IPS-NIHi7 (cell line): ENCODE results near the gene PLXDC2.

ENCODE experiments used
- DNase-seq: peaks from one replicate; pipeline ENCODE4 v3.0.0; 2012; ENCODE audit warnings: mixed read lengths; ENCODE audit errors: extremely low spot score

The PLXDC2 gene

GRCh38 chr10:19911886-19912285 lies 95.7 kb downstream of the PLXDC2 start:
- no peak for DNase-seq

- no peak for DNase-seq
Observed at GRCh38 chr10:19913987-19914386, 97.8 kb downstream of the PLXDC2 start.

DNA sequence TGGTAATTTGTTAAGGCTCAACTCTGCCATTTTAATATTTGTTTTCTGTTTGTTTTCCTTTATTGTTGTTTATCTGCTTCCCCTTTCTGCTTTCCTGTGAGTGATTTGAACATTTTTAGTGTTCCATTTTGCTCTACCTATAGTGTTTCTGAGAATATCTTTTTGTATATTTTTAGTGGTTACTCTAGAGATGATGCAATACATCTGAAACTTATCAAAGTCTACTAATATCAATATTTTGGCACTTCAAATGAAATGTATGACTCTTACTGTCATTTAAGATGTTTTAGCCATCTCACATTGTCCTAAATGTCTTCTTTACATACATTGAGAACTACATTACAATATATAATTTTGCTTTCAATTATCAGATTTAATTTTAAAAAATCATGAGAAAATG lies 98.9 kb downstream of the PLXDC2 start:
- DNase-seq: no peak

GRCh38 chr10:19915816-19916215 lies 99.6 kb downstream of the PLXDC2 start:
- DNase-seq: no peak

GRCh38 chr10:19917751-19918478 lies 101.7 kb downstream of the PLXDC2 start:
- no peak for DNase-seq

DNA sequence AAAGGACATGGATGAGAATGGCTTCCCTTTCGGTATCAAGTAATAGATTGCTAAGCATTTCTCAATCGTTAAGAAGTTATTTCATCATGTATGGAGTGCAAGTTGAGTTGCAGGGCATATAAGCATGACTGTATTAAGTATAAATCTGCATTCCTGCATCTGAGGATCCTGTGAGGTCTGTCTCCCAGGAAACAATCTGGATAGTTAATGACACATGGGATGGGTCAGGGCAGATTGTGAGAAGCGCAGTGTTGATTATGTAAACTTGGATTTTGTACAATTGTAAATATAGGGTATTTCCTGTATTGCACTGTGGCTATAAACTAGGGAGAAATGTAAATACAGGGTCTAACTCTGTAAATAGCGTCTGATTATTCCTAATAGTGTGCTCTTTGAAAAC lies 102.6 kb downstream of the PLXDC2 start:
- no peak for DNase-seq

DNA sequence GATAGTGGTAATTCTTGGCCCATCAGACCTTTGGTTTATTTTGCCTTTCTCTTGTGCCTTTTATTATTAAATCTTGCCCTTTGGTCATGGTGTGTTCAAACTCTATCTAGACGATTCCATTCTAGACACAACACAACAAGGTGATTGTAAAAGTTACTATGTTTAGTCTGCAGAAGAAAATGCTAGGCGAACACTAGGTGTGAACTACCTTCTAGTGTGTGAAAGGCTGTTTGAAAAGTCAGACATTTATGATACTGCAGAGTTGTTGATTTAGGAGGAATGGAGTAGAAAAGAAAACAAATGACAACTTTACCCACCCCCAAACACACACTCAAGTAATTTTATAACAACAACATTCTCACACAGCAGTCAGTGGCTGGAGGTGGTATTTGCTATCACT lies 103.4 kb downstream of the PLXDC2 start:
- DNase-seq: no peak

- DNase-seq: no peak
Observed at GRCh38 chr10:19920075-19920726, 104.0 kb downstream of the PLXDC2 start.

DNA sequence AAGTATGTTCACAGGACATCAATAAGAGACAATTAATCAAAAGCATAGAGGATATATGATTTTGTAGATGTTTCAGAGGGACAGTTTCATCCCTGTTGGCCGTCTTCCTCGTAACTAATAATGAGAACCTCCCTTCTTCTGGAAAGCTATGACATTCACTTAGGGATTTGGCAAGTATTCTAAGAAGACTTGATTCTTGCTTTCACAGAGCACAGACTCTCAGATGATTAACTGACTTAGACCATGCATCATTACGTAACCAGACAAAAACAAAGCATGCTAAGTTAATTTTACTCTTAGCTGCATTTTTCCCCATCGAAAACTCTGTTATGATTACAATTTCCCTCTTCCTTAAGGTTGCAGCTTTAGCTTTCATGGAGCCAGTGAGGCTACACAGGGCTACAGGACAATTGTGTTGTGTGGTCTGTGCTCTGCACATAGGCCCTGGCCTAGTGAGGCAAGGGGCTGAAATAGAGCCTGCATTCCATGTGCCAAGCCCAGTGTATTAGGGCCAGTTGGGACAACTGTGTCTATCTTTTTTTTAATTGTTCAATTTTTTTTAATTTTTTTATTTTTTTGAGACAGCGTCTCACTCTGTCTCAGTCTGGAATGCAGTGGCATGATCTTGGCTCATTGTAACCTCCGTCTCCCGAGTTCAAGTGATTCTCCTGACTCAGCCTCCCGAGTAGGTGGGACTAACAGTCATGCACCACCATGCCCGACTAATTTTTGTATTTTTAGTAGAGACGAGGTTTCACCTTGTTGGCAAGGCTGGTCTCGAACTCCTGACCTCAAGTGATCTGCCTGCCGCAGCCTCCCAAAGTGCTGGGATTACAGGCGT lies 105.3 kb downstream of the PLXDC2 start:
- DNase-seq: no peak

DNA sequence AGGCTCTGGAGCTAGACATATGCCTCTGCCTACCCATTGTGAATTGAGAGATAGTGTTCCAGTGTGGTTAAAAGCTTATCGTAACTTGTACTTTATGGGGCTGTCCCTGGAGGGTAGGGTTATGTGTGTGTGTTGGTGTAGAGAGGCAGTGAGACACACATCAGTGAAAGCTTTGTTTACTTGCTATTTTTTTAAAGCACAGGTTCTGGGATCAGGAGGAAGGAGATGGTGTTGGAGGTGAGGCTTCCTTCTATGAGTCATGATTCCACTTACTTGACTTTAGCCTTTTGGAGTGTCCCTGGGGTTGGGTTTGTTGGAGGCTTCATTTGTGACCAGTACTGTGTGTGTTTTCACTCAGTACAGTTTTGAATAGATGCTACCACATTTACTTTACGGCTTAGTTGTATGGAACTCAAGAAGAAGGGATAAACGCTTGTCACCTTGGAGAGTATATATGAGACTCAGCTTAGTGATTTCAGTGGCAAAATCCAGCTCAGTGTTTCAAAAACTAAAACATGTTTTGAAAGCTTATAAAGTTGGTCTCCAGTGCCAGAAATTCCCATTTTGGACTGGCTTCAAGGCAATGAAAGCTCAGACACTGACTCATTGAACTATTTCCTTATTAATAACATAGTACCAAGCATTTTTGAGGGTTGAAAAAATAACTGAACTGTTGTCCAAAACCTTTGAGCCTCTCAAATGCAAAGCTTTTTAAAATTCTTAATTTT lies 106.2 kb downstream of the PLXDC2 start:
- DNase-seq: no peak

DNA sequence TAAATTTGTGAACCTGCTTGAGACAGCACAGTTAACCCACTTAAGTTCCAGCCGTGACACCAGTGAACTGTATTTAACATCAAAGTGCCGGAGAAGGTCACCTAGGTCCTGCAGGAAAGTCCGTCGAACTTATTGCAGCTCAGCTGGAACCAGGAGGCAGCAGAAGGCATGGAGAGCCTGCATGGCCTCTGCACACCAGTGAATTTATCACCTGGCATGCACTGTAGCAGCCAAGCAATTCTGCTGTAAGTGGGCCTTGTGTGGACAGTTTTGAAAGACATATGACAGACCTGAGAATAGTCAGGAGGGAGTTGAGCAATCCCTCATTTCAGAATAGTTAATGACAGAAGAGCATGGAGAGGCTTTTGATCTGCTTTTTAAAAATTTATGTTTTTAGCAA lies 108.8 kb downstream of the PLXDC2 start:
- DNase-seq: no peak

- no peak for DNase-seq
Observed at GRCh38 chr10:19928936-19929335, 112.7 kb downstream of the PLXDC2 start.

DNA sequence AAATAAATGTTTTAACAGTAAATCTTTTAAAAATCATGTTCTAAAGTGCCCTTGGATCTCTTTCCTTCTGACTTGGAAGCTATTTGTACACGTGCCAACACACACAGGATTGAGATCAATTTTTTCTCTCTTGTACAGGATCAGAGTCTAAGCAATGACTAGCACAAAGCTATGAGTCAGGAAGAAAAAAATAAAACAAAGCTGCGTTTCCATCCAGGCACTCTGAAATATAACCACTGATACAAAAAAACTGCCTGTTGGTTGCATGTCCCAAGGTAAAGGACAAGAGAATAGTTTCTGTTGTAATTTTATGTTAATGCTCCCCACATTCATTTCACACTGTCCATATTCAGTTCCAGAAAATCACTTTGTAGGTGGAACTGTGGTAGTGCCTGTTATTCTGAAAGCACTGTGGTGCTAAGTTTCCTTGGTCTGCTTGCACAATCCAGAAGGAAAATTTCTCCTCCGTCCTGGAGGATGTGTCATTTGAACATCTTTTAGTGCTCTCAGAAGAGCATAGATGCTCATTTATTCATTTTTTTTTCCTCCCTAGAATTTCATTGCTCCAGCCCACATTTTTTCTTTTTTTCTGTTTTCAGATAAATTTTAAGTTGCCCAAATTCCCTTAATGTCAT lies 113.4 kb downstream of the PLXDC2 start:
- no peak for DNase-seq

- no peak for DNase-seq
Observed at GRCh38 chr10:19930936-19931893, 115.0 kb downstream of the PLXDC2 start.

GRCh38 chr10:19931894-19932590 lies 115.8 kb downstream of the PLXDC2 start:
- no peak for DNase-seq

- DNase-seq: no peak
Observed at GRCh38 chr10:19932806-19933371, 116.7 kb downstream of the PLXDC2 start.

- DNase-seq: no peak
Observed at GRCh38 chr10:19933772-19934171, 117.5 kb downstream of the PLXDC2 start.

GRCh38 chr10:19935176-19935575 lies 118.9 kb downstream of the PLXDC2 start:
- DNase-seq: no peak

GRCh38 chr10:19936289-19936688 lies 120.1 kb downstream of the PLXDC2 start:
- DNase-seq: no peak
